ENCODE data around the gene SETD3. TPM values are rescaled to one million over a fixed set of nuclear protein-coding genes. Genes with fewer than 3 reads are reported as not detected.

SETD3 gene
- total and polyA plus RNA-seq, 10 of the 15 experiments (the other 5 are each of a cell fraction or from before 2014, with no cell fraction given) = 11.3 to 44.2 (median 36.5) TPM

DNA sequence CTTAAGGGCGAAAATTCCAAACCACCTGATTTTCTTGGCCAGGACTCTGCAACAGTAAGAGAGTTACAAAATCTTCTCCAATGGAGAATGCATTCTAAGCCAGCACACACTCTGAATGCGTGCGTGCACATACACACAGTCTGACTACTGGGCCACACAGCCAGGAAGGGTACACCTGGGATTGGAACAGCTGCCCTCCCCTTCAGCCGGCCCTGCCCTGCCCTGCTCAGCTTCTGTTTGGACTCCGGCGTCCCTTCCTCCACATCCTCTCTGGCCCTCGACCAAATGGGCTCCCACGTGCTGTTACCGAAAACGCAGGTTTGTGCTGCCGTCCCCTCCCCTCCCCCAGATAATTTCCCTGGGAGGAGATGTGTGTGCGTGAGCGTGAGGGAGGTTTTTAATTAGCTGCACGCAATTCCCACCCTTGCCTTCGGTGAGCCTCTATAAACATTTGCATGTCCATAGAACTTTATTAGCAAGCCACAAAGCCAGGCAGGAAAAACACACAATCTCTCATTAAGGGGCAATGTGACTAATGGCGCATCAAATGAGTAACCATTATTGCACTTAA is 43.5 kb upstream of the SETD3 start:
- Histone ChIP-seq H3K4me3 (no peak overlapping the region), H3K36me3 (ENCODE audit: control insufficient read depth in 2 of 2, insufficient read depth in 2 of 2, low read length in 1 of 2) (no peaks in the 10 kb centered on the region), H3K27me3 (replicated peaks in 1 of 2; ENCODE audit: control insufficient read depth in 2 of 2, insufficient read depth in 2 of 2, low read length in 1 of 2) (no peaks in the 10 kb centered on the region), H3K27ac (ENCODE audit: control insufficient read depth, insufficient read depth) (no peak overlapping the region), H3K9me3 (replicated peaks; ENCODE audit: control insufficient read depth, insufficient read depth, low read length) (no peaks in the 10 kb centered on the region), H4K20me1 (ENCODE audit: control insufficient read depth, insufficient read depth) (no peaks in the 10 kb centered on the region), H3K9ac (ENCODE audit: control insufficient read depth, insufficient read depth, low read length) (no peak overlapping the region), H3K79me2 (ENCODE audit: control insufficient read depth, insufficient read depth, low read length) (no peaks in the 10 kb centered on the region), H3K4me2 (ENCODE audit: control insufficient read depth, insufficient read depth) (no peak overlapping the region), H3K4me1 (ENCODE audit: control insufficient read depth, insufficient read depth, low read length) (no peaks in the 10 kb centered on the region), H2AFZ (ENCODE audit: control insufficient read depth, low read depth, low read length) (no peak overlapping the region)
- TF ChIP-seq BACH1 (IDR thresholded peaks at IDR 0.05; ENCODE audit: borderline replicate concordance) (no peak), STAT1 (conservative IDR thresholded peaks at IDR 0.05) (no peak), MEF2B (IDR thresholded peaks at IDR 0.05; ENCODE audit: partially characterized antibody, poor library complexity, severe bottlenecking) (no peak)
- TF ChIP-seq, protein P1, sequence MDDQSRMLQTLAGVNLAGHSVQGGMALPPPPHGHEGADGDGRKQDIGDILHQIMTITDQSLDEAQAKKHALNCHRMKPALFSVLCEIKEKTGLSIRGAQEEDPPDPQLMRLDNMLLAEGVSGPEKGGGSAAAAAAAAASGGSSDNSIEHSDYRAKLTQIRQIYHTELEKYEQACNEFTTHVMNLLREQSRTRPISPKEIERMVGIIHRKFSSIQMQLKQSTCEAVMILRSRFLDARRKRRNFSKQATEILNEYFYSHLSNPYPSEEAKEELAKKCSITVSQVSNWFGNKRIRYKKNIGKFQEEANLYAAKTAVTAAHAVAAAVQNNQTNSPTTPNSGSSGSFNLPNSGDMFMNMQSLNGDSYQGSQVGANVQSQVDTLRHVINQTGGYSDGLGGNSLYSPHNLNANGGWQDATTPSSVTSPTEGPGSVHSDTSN (IDR thresholded peaks at IDR 0.05; ENCODE audit: insufficient replicate concordance, low read depth, low read length) = no peak
- TF ChIP-seq, protein P2, sequence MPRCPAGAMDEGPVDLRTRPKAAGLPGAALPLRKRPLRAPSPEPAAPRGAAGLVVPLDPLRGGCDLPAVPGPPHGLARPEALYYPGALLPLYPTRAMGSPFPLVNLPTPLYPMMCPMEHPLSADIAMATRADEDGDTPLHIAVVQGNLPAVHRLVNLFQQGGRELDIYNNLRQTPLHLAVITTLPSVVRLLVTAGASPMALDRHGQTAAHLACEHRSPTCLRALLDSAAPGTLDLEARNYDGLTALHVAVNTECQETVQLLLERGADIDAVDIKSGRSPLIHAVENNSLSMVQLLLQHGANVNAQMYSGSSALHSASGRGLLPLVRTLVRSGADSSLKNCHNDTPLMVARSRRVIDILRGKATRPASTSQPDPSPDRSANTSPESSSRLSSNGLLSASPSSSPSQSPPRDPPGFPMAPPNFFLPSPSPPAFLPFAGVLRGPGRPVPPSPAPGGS (IDR thresholded peaks at IDR 0.05; ENCODE audit: borderline replicate concordance, insufficient read depth, low read depth, low read length, poor library complexity, severe bottlenecking) = peak; percentile 19
- FAIRE-seq (no peak), DNase-seq (ENCODE audit: low read depth, low spot score) (no peak), ATAC-seq (no peak)
- ChIA-PET RAD21 (ENCODE audit: unreplicated experiment) (interaction anchor here (1.9 kb wide), 1 partner anchor 104 kb away, joined by 6 read pairs; no protein-coding TSS in a partner anchor), CTCF (interaction anchor here (0.7 to 1.1 kb wide), 3 partner anchors 99 to 104 kb away, joined by 3 to 4 read pairs (median 3); no protein-coding TSS in a partner anchor), POLR2A (no interaction called here), SMC1A (ENCODE audit: uncharacterized antibody, unreplicated experiment) (interaction anchor here (0.7 to 1.2 kb wide), 2 partner anchors 9 to 356 kb away, joined by 3 read pairs; no protein-coding TSS in a partner anchor)
- BruUV-seq (replicated peaks) = no TSS peak
- in situ Hi-C loops (cut with MboI) = loop anchor here (5.0 kb wide), 1 partner anchor 98 kb away; no protein-coding TSS in a partner anchor
- intact Hi-C loops (cut with micrococcal nuclease; ENCODE audit: unreplicated experiment) = no loop called here
- 70% methylated on average over 16 of the region's 16 CpGs for WGBS (ENCODE audit: insufficient coverage, insufficient replicate concordance, low lambda C conversion rate, missing lambda C conversion rate)

All from GM12878 (cell line).